ENCODE results near the gene SLC25A38. TPM values are rescaled to one million over a fixed set of nuclear protein-coding genes. Genes with fewer than 3 reads are reported as not detected.

The SLC25A38 gene
- total RNA-seq, 2 donors from 2014 or later: 14.3 to 15.7 TPM

- DNase-seq (ENCODE audit: low spot score): peak; percentile 50
- H3K4me3 ChIP-seq: no peak overlapping the region
- no peaks in the 10 kb centered on the region for H3K36me3 ChIP-seq
- peaks cover 0 to 7% of the 10 kb centered on the region in 2 donors for H3K4me1 ChIP-seq
- H3K27ac ChIP-seq: no peak overlapping the region
- H3K27me3 ChIP-seq: no peaks in the 10 kb centered on the region
- TF ChIP-seq CTCF (IDR thresholded peaks at IDR 0.05): no peak
- no peaks in the 10 kb centered on the region for H3K9me3 ChIP-seq
Measured at GRCh38 chr3:39434574-39434973, 51.4 kb downstream of the SLC25A38 start.

- no peaks in the 10 kb centered on the region for H3K9me3 ChIP-seq
- H3K4me1 ChIP-seq: peaks cover 0 to 7% of the 10 kb centered on the region in 2 donors
- no peak for TF ChIP-seq CTCF (IDR thresholded peaks at IDR 0.05)
- H3K36me3 ChIP-seq: no peaks in the 10 kb centered on the region
- no peak overlapping the region for H3K4me3 ChIP-seq
- no peaks in the 10 kb centered on the region for H3K27me3 ChIP-seq
- DNase-seq (ENCODE audit: low spot score): peak; percentile 40
- no peak overlapping the region for H3K27ac ChIP-seq
Measured at GRCh38 chr3:39435006-39435748, 52.0 kb downstream of the SLC25A38 start.

GRCh38 chr3:39438880-39439279 is 55.7 kb downstream of the SLC25A38 start:
- Histone ChIP-seq H3K9me3 (no peaks in the 10 kb centered on the region), H3K4me1 (no peaks in the 10 kb centered on the region), H3K27ac (no peak overlapping the region), H3K4me3 (no peak overlapping the region), H3K27me3 (no peaks in the 10 kb centered on the region), H3K36me3 (no peaks in the 10 kb centered on the region)
- no peak for TF ChIP-seq CTCF (IDR thresholded peaks at IDR 0.05)
- peak; percentile 43 for DNase-seq (ENCODE audit: low spot score)

GRCh38 chr3:39440316-39440715 is 57.1 kb downstream of the SLC25A38 start:
- Histone ChIP-seq H3K27ac (no peak overlapping the region), H3K27me3 (no peaks in the 10 kb centered on the region), H3K4me3 (no peak overlapping the region), H3K4me1 (no peaks in the 10 kb centered on the region), H3K9me3 (no peaks in the 10 kb centered on the region), H3K36me3 (no peaks in the 10 kb centered on the region)
- no peak for TF ChIP-seq CTCF (IDR thresholded peaks at IDR 0.05)
- DNase-seq (ENCODE audit: low spot score): peak; percentile 36

GRCh38 chr3:39443530-39443929 is 60.4 kb downstream of the SLC25A38 start:
- no peaks in the 10 kb centered on the region for H3K4me1 ChIP-seq
- no peaks in the 10 kb centered on the region for H3K36me3 ChIP-seq
- no peaks in the 10 kb centered on the region for H3K27me3 ChIP-seq
- no peak overlapping the region for H3K4me3 ChIP-seq
- no peak overlapping the region for H3K27ac ChIP-seq
- H3K9me3 ChIP-seq: no peaks in the 10 kb centered on the region
- DNase-seq (ENCODE audit: low spot score): no peak
- no peak for TF ChIP-seq CTCF (IDR thresholded peaks at IDR 0.05)

GRCh38 chr3:39445927-39446326 is 62.8 kb downstream of the SLC25A38 start:
- no peak for DNase-seq (ENCODE audit: low spot score)
- H3K27ac ChIP-seq: no peak overlapping the region
- no peak overlapping the region for H3K4me3 ChIP-seq
- H3K27me3 ChIP-seq: no peaks in the 10 kb centered on the region
- no peaks in the 10 kb centered on the region for H3K9me3 ChIP-seq
- TF ChIP-seq CTCF (IDR thresholded peaks at IDR 0.05): no peak
- H3K36me3 ChIP-seq: no peaks in the 10 kb centered on the region
- H3K4me1 ChIP-seq: no peaks in the 10 kb centered on the region
